ENCODE data around the gene CADM2.
"Not testable (repeated sequence)": the region's sequence is repeated elsewhere in the genome, so short reads cannot be mapped to it uniquely, and the experiment has no call there.

DNA sequence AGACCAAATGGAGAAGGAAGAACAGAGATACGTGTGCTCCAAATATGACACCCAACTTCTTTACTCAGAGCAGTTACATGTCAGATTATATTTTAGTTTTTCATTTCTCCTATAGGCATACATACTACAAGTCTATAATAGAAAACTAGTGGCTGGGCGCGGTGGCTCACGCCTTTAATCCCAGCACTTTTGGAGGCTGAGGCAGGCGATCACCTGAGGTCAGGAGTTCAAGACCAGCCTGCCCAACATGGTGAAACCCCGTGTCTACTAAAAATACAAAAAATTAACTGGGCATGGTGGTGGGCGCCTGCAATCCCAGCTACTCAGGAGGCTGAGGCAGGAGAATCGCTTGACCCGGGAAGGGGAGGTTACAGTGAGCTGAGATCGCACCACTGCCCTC lies 1030.8 kb downstream of the CADM2 start:
- TF ChIP-seq POLR2A (IDR thresholded peaks at IDR 0.05) = not testable (repeated sequence)
- TF ChIP-seq, protein P1, sequence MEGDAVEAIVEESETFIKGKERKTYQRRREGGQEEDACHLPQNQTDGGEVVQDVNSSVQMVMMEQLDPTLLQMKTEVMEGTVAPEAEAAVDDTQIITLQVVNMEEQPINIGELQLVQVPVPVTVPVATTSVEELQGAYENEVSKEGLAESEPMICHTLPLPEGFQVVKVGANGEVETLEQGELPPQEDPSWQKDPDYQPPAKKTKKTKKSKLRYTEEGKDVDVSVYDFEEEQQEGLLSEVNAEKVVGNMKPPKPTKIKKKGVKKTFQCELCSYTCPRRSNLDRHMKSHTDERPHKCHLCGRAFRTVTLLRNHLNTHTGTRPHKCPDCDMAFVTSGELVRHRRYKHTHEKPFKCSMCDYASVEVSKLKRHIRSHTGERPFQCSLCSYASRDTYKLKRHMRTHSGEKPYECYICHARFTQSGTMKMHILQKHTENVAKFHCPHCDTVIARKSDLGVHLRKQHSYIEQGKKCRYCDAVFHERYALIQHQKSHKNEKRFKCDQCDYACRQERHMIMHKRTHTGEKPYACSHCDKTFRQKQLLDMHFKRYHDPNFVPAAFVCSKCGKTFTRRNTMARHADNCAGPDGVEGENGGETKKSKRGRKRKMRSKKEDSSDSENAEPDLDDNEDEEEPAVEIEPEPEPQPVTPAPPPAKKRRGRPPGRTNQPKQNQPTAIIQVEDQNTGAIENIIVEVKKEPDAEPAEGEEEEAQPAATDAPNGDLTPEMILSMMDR (IDR thresholded peaks at IDR 0.05) = not testable (repeated sequence)
